Left lung (tissue), 10 donors: ENCODE data around the gene CAMTA1. TPM values are rescaled to one million over a fixed set of nuclear protein-coding genes. Genes with fewer than 3 reads are reported as not detected.

Source experiments
- ATAC-seq: fragments of 200-7000 bp; cut with Tn5 transposase; one replicate; pipeline ENCODE4 v1.9.1; 2020; ENCODE audit warnings: moderate library complexity
- DNase-seq, 4 donors: peaks; one replicate each; pipeline ENCODE4 v3.0.0-alpha.2; 2013 to 2020
- H3K27ac ChIP-seq, 2 donors: fragments of 200-600 bp; sonication (generic) in 1 of 2; one replicate each; pipeline versions ENCODE4 v1.5.0 to v1.8.0; 2020 to 2021
- H3K27me3 ChIP-seq, 2 donors: fragments of 200-600 bp; sonication (generic) in 1 of 2; one replicate each; pipeline versions ENCODE4 v1.5.0 to v1.8.0; 2020 to 2021
- H3K36me3 ChIP-seq, 2 donors: fragments of 200-600 bp; sonication (generic) in 1 of 2; one replicate each; pipeline versions ENCODE4 v1.5.0 to v1.8.0; 2020 to 2021
- H3K4me1 ChIP-seq, 2 donors: fragments of 200-600 bp; one replicate each; pipeline ENCODE4 v1.8.0; 2021
- H3K4me3 ChIP-seq, 2 donors: fragments of 200-600 bp; sonication (generic) in 1 of 2; one replicate each; pipeline versions ENCODE4 v1.5.0 to v1.8.0; 2020 to 2021; ENCODE audit warnings: mild to moderate bottlenecking in 1 of 2
- H3K9me3 ChIP-seq, 2 donors: fragments of 200-600 bp; sonication (generic) in 1 of 2; one replicate each; pipeline versions ENCODE4 v1.5.0 to v1.8.0; 2020 to 2021
- CTCF ChIP-seq, 2 donors: fragments of 200-600 bp; sonication (generic) in 1 of 2; IDR thresholded peaks; one replicate each; pipeline versions ENCODE4 v1.5.0 to v1.8.0; 2021; ENCODE audit warnings: antibody characterized with exemption in 2 of 2
- intact Hi-C, 2 donors: fragments of 100-400 bp; cut with DNase I; formaldehyde crosslinking; loops; one replicate each; pipeline versions ENCODE4 v1.11.2 to v1.14.2; 2022
- polyA plus RNA-seq, 6 donors: library from polyadenylated mRNA; unstranded; fragments of 120-200 nt; gene quantifications; one replicate each; pipeline ENCODE4 v1.2.1, GENCODE V29; 2013; ENCODE audit not compliant: insufficient read length in 6 of 6
- total RNA-seq, 2 donors: library from RNA; stranded (reverse); fragmentation: NEBNext Ultra II Directional; extraction: Animal tissue kit (Norgen Biotek cat#: 25700); gene quantifications; one replicate each; pipeline ENCODE4 v1.2.1, GENCODE V29; 2021
- donor health status: DM: no; HTN: yes; CAD: no.
- donor health status: DM: no; HTN: no; CAD: no.

The CAMTA1 gene
- total and polyA plus RNA-seq, 8 donors: 42.7 to 69.1 (median 49.4) TPM

- ATAC-seq: no peak
- peaks cover 0 to 42% of the 10 kb centered on the region in 2 donors for H3K36me3 ChIP-seq
- no peak overlapping the region for H3K4me3 ChIP-seq
- no peaks in the 10 kb centered on the region for H3K27me3 ChIP-seq
- peaks cover 0 to 47% of the 10 kb centered on the region in 2 donors for H3K4me1 ChIP-seq
- H3K9me3 ChIP-seq: no peaks in the 10 kb centered on the region
- TF ChIP-seq CTCF (IDR thresholded peaks at IDR 0.05): no peak
- intact Hi-C loops: no loop called here
- no peak for DNase-seq
- H3K27ac ChIP-seq: peak overlapping the region in 1 of 2 donors; percentile 57
Observed at GRCh38 chr1:7781923-7782495, 996.8 kb downstream of the CAMTA1 start.

GRCh38 chr1:7783178-7783711 is 998.0 kb downstream of the CAMTA1 start:
- intact Hi-C loops: no loop called here
- H3K4me3 ChIP-seq: peak overlapping the region; percentile 54 to 55
- ATAC-seq (peak; percentile 63), DNase-seq (peak in 2 of 4 donors; percentile 78 to 90)
- TF ChIP-seq CTCF (IDR thresholded peaks at IDR 0.05): no peak
- H3K36me3 ChIP-seq: peaks cover 0 to 33% of the 10 kb centered on the region in 2 donors
- peak overlapping the region; percentile 70 to 77 for H3K27ac ChIP-seq
- no peaks in the 10 kb centered on the region for H3K27me3 ChIP-seq
- H3K9me3 ChIP-seq: no peaks in the 10 kb centered on the region
- H3K4me1 ChIP-seq: peaks cover 0 to 53% of the 10 kb centered on the region in 2 donors

- peaks cover 0 to 53% of the 10 kb centered on the region in 2 donors for H3K4me1 ChIP-seq
- no peak for TF ChIP-seq CTCF (IDR thresholded peaks at IDR 0.05)
- no peaks in the 10 kb centered on the region for H3K9me3 ChIP-seq
- H3K27me3 ChIP-seq: no peaks in the 10 kb centered on the region
- intact Hi-C loops: no loop called here
- DNase-seq: peak; percentile 93 to 99 (median 96)
- H3K4me3 ChIP-seq: peak within 1 kb of the TSS; percentile 54 to 55
- H3K27ac ChIP-seq: peak within 1 kb of the TSS; percentile 77 to 82
- peaks cover 0 to 26% of the 10 kb centered on the region in 2 donors for H3K36me3 ChIP-seq
- ATAC-seq: peak; percentile 93
Observed at GRCh38 chr1:7783826-7784491, 998.7 kb downstream of the CAMTA1 start, which contains the start of gene PER3. Gene PER3 (plus strand): TSS chr1:7784291. CDS start chr1:7784878, 587 bp downstream.

- TF ChIP-seq CTCF (IDR thresholded peaks at IDR 0.05): no peak
- intact Hi-C loops: no loop called here
- peak in 3 of 4 donors; percentile 19 to 82 (median 56) for DNase-seq
- Histone ChIP-seq H3K9me3 (no peaks in the 10 kb centered on the region), H3K36me3 (peaks cover 0 to 27% of the 10 kb centered on the region in 2 donors), H3K27ac (peak overlapping the region; percentile 10 to 82), H3K4me3 (peak overlapping the region; percentile 45 to 55), H3K4me1 (peaks cover 0 to 53% of the 10 kb centered on the region in 2 donors), H3K27me3 (no peaks in the 10 kb centered on the region)
- ATAC-seq: no peak
Observed at GRCh38 chr1:7784492-7785071, 999.3 kb downstream of the CAMTA1 start.

GRCh38 chr1:7785108-7785507 is 999.9 kb downstream of the CAMTA1 start:
- Histone ChIP-seq H3K27me3 (no peaks in the 10 kb centered on the region), H3K9me3 (peaks cover 0 to 3% of the 10 kb centered on the region in 2 donors), H3K4me3 (peak overlapping the region; percentile 45 to 55), H3K27ac (no peak overlapping the region), H3K4me1 (peaks cover 0 to 53% of the 10 kb centered on the region in 2 donors), H3K36me3 (peaks cover 0 to 27% of the 10 kb centered on the region in 2 donors)
- no peak for TF ChIP-seq CTCF (IDR thresholded peaks at IDR 0.05)
- intact Hi-C loops: no loop called here
- ATAC-seq (no peak), DNase-seq (no peak)
